GM12873 (cell line): ENCODE results near the gene RIPK4.

Experiments used
- TF ChIP-seq, protein P1 (sequence below): IDR thresholded peaks from 2 replicates; pipeline ENCODE4 v1.5.1; 2012; ENCODE audit warnings: low read depth, mild to moderate bottlenecking, moderate library complexity, low read length, control low read depth; ENCODE audit not compliant: insufficient read depth; ENCODE audit errors: missing control alignments

RIPK4 gene

DNA sequence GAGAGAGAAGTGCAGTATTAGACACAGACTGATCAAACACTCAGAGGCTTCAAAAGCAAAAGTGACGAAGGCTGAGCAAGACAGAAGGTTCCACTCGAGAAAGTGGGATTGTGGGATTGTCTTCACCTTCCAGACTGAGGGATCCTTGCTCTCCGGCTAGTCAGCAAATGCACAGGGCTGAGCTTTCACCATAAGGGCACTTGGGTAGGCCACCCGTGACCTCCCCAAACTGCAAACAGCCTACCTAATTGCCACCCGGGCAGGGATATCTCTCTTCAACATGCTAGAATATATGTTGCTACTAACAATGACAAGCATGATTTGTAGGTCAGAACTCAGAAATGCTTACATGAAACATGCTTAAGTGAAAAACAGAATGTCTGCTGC lies 35.3 kb upstream of the RIPK4 start:
- TF ChIP-seq, protein P1, sequence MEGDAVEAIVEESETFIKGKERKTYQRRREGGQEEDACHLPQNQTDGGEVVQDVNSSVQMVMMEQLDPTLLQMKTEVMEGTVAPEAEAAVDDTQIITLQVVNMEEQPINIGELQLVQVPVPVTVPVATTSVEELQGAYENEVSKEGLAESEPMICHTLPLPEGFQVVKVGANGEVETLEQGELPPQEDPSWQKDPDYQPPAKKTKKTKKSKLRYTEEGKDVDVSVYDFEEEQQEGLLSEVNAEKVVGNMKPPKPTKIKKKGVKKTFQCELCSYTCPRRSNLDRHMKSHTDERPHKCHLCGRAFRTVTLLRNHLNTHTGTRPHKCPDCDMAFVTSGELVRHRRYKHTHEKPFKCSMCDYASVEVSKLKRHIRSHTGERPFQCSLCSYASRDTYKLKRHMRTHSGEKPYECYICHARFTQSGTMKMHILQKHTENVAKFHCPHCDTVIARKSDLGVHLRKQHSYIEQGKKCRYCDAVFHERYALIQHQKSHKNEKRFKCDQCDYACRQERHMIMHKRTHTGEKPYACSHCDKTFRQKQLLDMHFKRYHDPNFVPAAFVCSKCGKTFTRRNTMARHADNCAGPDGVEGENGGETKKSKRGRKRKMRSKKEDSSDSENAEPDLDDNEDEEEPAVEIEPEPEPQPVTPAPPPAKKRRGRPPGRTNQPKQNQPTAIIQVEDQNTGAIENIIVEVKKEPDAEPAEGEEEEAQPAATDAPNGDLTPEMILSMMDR, result no peak

DNA sequence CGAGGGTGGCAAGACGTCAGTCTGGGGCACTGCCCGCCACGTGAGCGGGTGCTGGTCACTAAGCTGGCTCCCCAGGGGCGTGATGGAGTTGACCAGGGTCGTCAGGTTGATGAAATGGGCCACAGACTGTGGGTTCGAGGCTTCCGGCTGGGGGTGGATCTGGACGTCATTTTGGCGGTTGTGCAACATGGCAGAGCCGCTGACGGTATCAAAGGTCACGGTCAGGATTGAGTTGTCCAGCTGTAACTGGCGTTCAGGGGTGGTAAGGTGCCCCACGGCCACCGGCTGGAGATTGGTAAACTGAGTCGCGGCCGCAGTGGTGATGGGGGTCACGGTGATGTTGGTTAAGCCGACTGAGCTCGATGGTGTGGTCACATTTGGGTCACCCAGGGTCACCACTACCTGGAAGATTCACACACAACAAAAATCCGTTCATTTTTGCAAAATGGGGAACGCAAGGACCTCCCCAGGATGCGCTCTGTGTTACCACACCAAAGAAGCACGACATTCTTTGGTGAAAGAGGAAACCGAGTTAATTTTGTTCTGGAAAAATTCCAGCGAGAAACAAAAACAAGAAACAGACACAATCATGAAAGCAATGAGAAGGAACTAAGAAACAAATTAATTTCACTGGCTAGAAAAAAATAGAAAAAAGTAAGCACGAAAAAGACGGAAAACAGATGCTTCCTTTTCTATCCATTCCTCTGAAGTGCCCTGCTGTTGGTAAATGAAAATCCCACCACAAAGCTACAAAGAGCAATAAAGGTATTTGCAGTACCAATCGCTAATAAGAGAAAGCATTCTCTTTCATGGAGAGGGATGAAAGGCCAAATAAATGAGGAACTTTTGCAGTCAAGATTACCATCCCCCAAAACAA lies 34.7 kb upstream of the RIPK4 start:
- TF ChIP-seq, protein P1, result no peak

DNA sequence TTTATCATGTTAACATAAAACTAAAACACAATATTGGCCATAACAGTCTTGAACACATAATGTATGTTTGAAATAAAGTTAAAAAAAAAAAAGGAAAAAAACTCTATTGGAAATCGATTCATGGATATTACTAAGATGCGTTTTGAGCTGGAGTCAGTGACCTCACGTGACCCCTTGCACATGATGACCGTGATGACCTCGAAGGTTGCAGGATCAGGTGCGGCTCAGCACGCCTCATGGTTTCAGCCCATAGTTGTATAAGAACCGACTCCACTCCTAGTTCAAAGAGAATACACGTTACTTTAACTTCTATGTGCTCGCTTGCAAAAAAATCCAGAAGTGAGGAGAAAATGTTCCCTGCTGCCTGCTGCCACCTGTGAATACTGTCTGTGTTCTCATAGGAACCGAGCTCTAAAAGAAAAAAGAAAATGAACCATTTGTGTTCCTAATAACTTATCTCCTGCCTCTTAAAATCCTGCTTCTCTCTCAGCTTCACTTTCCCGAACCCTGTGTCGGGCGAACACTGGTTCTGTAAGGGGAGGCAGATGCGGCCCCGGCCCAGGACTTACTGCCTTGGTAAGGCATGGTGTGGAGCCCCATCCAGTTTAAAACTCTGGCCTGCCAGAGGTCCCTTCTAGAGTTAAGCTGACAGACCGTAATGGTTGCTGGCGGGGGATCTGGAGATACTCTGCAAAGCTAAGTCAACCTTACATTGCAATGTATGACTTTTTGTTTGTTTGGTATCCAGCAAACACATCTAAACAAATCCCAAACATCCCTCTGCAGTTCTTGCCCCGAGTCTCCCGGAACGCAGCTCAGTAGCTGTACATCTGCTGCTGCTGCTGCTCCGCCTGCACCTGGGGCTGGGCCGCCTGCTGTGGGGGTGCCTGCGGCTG lies 33.8 kb upstream of the RIPK4 start:
- TF ChIP-seq, protein P1, result no peak

DNA sequence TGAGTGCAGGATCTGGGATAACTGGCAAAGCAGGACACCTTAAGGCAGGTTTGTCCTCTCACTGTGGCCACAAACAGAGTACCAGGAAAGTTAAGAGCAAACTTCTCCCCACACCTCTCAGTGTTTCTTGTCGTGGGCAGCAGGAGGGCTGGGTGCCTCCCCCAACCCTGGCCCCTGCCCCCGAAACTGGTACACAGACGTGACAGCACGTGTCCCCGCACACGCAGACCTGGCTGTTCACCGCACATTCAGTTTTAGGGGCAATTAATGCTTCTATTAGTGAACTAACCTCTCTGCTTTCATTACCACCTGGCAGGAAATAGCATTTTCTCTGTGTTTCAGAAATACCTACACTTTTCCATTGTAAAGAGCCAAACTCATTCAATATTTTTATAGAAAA lies 32.9 kb upstream of the RIPK4 start:
- TF ChIP-seq, protein P1, result no peak

DNA sequence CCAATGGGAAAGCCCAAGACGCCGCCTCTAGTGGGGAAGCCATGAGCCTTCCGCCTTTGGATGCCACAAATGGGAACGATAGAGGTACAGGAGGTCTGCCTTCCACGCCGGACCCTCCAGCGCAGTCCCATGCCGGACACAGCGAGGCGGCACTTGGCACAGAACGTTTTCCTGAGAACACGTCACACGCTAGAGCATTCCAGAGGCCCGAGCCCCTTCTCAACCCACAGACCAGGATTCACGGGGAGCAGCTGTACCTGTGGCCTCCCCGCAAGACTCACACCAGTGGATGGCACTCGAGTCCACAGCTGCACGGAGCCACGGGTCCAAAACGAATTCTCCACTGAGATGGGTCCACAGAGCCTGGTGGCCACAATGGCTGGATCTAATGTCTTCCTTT lies 31.5 kb upstream of the RIPK4 start:
- TF ChIP-seq, protein P1, result no peak

DNA sequence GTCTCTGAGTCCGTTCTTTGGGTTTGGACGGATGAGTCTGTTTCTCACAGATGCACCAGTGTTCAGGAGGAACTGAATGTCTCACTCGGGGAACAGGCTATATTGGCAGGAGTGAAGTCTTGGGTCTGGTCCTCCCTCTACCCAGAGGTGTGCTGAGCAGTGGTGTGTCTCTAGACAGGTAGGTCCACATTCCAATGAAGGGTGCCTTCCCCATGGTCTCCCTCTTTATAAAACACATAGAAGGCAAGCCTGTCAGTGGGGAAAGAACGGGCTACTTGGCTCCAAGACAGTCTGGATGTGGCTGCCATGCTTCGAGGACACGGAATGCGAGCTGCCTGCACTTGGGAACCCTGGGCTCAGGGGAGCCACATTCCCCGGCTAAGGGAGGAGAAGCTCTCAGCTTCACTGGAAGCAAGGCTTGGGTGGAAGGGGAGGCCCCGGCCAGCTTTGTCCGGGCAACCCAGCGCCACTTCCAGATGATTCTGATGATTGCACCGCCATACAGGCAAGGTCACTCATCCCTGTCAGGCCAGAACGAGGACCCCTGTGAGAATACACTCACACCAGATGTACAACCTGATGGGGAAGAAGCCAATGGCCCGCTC lies 29.7 kb upstream of the RIPK4 start:
- TF ChIP-seq, protein P1, result no peak

DNA sequence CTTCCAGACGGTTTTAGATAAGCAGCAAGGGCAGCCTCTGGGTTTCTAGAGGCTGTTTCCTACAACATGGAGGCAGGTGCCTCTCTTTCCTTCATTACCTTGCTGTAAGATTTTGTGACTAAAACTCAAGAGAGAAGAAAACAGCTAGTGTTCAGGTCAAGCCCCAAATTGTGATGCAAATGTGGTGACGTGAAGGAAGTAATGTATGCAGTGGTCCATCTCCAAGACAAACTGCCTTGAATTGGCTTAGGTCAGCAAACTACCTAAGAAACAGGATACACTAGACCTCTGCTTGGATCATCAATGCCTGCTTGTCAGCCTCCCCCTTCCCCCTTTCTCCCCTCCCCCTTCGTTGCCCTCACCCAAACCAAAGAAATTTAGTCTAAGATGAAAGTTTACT lies 28.9 kb upstream of the RIPK4 start:
- TF ChIP-seq, protein P1, result no peak
